GM21529 (cell line): ENCODE results near the gene TEN1.
A peak's percentile ranks its signal among the peaks of the same experiment; 100 is the strongest.

Experiments
- ATAC-seq: cut with Tn5 transposase; IDR thresholded peaks from one replicate; pipeline ENCODE4 v1.9.1; 2021; ENCODE audit not compliant: unreplicated experiment

Gene TEN1

DNA sequence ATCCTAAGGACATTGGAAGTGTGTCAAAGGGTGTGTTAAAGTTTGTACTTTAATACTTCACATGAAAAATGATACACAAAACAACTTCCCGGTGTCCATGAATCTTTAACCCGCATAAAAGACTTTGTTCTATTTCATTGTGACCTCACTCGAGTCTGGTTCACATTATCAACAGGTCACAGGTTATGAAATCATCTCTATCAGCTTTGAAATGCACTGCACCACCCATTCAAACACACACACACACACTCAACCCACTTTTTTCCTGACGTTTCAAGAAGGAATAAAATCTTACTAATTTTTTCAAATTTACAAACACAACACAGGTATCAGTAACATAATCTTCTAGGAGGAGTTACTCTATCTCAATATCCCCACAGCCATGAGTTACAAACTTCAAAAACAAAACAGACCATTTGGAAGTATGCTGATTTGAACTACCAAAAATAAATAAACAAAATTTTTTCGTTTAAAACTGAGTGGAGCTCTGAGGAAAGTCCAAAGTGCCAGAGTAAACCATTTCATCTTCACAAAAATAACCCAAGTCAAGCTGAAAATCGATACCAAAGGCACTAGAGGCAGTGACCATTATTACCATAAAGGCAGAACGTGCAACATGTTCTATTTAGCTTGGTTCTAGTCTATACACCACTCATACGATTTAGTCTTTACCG, 2.7 kb upstream of the TEN1 start:
- ATAC-seq, result no peak

GRCh38 chr17:75979705-75980187, 706 bp downstream of the TEN1 start:
- ATAC-seq, result peak; percentile 18

DNA sequence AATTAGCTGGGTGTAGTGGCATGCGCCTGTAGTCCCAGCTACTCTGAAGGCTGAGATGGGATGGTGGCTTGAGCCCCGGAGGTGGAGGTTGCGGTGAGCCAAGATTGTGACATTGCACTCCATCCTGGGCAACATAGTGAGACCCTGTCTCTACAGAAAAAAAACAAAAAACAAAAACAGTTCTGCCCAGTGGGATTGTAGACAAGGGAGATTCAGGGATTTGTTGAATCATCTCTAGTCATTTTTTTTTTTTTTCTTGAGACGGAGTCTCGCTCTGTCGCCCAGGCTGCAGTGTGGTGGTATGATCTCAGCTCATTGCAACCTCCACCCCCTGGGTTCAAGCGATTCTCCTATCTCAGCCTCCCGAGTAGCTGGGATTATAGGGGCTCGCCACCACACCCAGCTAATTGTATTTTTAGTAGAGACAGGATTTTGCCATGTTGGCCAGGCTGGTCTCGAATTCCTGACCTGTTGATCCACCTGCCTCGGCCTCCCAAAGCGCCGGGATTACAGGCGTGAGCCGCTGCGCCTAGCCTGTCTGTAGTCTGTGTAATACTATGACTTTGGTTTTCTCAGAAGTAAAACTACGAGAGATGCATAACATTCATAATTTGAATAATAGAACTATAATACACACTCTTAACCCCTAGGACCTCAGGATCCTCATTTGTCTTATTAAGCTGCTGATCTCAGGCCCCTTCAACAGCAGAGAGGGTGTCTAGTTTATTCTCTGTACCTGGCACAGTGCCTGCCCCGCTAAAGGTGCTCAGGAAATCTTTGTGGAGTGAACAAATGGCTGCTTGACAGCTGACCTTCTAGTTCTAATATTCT, 1.4 kb downstream of the TEN1 start:
- no peak for ATAC-seq

DNA sequence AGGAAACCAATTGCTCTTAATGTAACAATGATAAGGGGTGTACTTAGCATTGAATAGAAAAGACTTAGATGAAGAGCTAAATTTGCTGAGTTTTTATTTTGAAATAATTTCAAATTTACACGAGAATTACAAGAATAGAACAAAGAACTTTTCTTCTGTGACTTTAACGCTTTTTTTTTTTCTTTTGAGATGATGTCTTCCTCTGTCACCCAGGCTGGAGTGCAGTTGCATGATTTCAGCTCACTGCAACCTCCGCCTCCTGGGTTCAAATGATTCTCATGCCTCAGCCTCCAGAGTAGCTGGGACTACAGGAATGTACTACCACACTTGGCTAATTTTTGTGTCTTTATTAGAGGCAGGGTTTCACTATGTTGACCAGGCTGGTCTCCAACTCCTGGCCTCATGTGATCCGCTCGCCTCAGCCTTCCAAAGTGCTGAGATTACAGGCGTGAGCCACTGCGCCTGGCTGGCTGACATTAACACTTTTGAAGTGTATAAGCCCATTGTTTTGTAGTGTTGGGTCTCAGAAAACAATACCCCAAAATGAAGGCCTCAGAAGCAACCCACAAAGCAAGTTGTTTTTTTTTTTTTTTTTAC, 2.1 kb downstream of the TEN1 start:
- ATAC-seq, result no peak

DNA sequence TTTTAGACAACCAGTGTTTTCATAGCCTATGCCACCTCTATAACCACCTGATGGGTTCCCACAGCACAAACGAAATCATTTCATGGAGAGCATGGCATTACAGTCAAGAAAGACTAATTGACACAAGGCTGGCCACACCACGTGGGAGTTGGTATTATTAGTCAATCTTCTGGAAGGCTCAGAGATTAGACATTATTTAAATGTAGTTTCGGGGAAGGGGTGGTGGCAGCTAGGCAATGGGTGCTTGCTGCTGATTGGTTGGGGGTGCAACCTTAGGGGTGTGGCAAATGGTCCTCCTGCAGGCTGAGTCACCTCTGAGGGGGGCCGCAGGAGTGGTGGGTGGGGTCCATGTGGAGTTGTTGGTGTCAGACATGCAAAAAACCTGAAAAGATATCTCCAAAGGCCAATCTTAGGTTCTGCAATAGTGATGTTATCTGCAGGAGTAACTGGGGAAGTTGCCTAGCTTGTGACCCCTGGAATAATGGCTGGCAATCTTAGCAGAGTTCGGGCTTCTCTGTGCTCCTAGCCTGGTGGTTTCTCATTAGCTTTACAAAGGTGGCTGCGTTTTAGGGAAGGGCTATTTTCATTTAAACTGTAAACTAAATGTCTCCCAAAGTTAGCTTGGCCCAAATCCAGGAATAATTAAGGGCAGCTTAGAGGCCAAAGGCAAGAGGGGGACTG, 4.6 kb downstream of the TEN1 start:
- no peak for ATAC-seq

- no peak for ATAC-seq
Measured at GRCh38 chr17:75985986-75986385, 6.9 kb downstream of the TEN1 start.

GRCh38 chr17:75987041-75987440, 8.0 kb downstream of the TEN1 start:
- no peak for ATAC-seq

- no peak for ATAC-seq
Measured at GRCh38 chr17:75991396-75991795, 12.4 kb downstream of the TEN1 start.

DNA sequence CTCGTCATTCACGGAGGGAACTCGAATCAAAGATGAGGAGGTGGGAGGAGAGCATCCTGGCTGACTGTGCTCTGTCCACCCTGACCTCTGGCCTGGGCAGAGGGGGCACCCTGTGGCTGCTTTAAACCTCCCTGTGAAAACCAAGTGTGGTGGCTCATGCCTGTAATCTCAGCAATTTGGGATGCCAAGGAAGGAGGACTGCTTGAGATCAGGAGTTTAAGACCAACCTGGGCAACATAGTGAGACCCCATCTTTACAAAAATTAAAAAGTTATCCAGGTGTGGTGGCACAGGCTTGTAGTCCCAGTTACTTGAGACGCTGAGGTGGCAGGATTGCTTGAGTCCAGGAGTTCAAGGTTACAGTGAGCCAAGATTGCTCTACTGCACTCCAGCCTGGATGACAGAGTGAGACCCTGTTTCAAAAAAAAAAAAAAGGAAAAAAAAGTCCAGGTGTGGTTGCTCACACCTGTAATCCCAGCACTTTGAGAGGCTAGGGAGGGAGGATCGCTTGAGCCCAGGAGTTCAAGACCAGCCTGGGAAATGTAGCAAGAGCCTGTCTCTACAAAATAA, 15.8 kb downstream of the TEN1 start:
- no peak for ATAC-seq

- ATAC-seq, result no peak
Measured at GRCh38 chr17:75995385-75995925, 16.4 kb downstream of the TEN1 start.

DNA sequence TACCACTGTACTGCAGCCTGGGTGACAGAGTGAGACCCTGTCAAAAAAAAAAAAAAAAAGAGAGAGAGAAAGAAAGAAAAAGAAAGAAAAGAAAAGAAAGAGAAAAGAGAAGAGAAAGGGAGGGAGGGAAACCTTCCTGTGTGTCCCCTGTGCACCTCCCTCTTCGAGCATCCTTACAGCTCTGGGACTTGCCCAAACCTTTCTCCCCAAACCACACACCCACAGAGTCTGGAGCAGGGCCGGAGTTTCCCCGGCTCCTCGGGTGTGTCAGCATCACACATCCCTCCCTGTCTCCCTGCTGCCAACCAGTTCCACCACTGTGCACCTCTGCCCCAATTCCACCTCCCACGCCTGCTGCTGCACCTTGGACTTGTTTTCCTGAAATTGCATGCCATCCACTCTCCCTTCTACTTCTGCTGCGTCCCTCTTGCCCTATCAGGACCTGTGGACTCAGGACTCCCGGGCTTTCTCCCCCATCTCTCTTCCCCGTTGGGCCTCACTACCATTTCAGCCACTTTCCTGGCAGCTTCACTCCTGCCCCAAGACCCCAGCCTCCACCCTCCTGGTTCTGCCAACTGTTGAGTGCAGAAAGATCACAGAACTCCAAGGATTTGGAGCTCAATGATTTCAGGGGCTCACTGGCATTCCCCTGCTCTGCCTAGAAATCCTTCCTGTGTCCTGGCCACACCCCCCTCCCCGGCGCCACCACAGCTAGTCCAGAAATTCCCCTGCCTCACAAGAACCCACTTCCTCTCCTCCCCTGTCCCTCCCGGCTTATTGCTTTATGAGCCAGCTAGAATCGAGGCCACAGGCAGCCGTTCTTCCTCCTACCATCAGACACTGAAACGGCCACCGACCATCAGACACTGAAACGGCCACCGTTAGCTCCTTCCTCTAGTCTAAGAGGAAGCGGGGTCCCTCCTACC, 17.9 kb downstream of the TEN1 start:
- no peak for ATAC-seq

- ATAC-seq, result no peak
Measured at GRCh38 chr17:75998327-75998795, 19.3 kb downstream of the TEN1 start.

GRCh38 chr17:76000016-76000754, 21.1 kb downstream of the TEN1 start:
- ATAC-seq, result no peak

DNA sequence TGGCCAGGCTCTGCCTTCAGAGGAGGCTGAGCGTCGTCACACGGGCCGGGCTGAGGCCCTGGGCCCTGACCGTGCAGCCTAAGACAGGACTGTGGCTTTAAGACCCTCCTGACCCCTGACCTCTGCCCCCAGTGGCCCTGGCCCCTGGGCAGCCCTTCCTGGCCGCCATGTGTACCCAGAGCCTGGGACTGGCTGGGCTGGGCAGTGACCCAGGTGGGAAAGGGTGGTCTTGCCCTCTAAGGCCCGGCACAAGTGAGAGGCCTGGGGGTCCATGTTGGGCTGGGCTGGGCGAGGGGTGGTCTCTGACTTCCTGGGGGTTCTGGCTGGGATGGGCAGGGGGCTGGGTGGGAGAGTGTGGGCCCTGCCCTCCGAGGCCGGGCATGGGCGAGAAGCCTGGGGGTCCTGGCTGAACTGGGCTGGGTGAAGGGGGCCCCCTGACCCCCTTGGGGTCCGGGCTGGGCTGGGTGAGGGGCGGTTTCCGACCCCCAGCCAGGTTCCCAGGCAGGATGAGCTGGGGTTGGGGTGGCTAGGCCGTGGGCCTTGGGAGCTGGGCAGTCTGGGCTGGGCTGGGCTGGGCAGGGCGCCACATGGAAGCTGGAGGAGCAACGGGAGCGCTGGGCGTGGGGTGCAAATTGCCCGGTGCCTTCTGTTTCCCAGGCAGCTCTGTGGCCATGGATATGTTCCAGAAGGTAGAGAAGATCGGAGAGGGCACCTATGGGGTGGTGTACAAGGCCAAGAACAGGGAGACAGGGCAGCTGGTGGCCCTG, 21.9 kb downstream of the TEN1 start, which contains the start of gene CDK3:
TSS of gene CDK3 (plus strand) at position 101 of the 767 bp plus-strand sequence. CDS start at position 672, 571 bp downstream.
- no peak for ATAC-seq

GRCh38 chr17:76002100-76002499, 23.1 kb downstream of the TEN1 start:
- no peak for ATAC-seq

DNA sequence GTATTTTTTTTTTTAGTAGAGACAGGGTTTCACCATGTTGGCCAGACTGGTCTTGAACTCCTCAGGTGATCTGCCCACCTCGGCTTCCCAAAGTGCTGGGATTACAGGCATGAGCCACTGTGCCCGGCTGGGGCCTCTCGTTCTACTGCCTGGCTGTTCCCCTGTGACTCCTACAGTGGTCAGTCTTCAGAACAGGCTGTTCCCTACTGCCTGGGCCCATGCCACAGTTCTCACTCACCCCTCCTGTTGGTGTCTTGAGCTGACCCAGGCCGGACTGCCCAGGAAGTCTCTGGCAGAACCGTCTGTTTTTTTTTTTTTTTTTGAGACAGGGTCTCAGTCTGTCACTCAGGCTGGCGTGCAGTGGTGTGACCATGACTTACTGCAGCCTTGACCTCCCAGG, 24.9 kb downstream of the TEN1 start:
- no peak for ATAC-seq

- no peak for ATAC-seq
Measured at GRCh38 chr17:76004750-76005262, 25.8 kb downstream of the TEN1 start.
